SIG-M5 treated with dmso at 0.1 percent for 504 hours (cell line): ENCODE data around the gene AIRE.

Experiments used
- DNase-seq: peaks from one replicate; lab custom pipeline; 2025; ENCODE audit not compliant: unreplicated experiment; lab: John Stamatoyannopoulos, UW

Gene AIRE

DNA sequence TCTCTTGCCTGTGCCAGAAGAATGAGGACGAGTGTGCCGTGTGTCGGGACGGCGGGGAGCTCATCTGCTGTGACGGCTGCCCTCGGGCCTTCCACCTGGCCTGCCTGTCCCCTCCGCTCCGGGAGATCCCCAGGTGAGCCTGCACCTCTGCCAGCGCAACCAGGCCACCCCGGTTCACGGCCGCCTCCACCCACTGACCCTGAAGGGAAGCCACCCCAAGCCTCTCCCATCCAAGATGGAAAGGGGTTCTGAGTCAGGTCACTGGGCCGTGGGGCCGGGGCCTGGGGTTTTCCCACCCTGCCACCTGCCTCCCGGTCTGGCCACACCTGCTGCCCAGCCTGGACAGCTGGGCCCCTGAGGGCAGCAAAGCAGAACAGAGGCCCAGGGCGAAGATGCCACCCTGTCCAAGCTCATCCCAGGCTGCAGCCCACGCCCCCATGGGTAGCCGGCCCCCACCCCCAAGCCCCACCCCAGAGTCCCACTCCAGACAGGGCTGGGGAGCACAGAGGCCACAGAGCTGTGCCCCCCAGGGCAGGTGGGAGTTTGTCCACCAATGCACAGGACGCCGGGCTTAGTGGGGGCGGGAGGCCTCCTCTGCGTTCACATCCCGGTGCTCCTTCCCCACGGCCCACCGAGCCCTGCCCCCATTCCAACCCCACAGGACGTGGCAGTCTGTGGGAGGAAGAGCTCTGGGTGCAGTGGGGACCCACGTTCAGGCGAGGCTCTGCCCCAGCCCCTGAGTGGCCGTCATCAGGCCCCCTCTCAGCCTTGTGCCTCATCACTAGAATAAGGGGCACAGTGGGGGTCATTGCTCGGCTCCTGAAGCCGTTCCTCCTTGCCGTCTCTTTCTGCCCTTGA lies 5.6 kb downstream of the AIRE start:
- no peak for DNase-seq

DNA sequence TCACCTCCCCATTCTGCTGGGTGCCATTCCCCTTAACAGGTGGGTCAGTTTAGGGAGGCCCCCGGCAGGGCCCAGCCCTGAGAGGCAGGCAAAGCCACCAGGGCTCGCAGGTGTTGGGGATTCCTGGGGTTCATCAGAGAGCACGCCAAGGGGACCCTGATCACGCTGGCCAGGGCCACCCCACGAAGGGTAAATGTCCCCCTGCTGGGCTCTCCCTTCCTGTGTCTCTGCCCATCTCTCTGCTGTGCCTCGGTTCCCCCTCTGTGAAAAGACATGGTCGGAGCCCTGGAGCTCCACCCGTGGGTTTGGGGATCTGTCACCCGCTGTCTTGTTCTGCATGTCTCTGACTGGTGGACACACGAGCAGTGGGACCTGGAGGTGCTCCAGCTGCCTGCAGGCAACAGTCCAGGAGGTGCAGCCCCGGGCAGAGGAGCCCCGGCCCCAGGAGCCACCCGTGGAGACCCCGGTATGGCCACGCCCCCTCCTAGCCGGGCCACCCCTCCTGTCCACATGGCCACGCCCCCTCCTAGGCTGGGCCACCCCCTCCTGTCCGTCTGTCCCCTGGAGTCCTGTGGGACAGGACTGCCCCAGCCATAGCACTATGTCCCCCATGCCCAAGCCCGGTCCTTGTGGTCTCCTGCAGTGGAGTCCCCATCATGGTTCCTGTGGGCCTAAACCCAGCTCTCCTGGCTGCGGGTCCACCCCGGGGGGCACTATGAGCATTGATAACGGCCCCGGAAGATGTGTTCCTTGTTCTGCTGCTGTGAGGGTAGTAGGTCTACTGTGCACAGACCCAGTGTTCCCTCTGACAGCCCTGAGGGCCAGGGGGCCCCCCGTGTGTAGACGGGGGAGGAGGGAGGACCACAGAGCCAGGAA lies 6.5 kb downstream of the AIRE start:
- DNase-seq: no peak

DNA sequence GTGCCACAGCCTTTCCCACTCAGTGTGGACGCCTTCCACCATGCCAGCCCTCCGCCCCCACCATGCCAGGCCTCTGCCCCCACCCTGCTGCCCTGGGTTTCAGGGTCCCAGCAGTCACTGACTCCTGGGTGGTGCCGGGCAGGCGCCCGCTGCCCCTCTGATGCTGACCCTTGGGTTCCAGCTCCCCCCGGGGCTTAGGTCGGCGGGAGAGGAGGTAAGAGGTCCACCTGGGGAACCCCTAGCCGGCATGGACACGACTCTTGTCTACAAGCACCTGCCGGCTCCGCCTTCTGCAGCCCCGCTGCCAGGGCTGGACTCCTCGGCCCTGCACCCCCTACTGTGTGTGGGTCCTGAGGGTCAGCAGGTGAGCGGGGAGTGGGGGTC lies 7.1 kb downstream of the AIRE start:
- DNase-seq: no peak

DNA sequence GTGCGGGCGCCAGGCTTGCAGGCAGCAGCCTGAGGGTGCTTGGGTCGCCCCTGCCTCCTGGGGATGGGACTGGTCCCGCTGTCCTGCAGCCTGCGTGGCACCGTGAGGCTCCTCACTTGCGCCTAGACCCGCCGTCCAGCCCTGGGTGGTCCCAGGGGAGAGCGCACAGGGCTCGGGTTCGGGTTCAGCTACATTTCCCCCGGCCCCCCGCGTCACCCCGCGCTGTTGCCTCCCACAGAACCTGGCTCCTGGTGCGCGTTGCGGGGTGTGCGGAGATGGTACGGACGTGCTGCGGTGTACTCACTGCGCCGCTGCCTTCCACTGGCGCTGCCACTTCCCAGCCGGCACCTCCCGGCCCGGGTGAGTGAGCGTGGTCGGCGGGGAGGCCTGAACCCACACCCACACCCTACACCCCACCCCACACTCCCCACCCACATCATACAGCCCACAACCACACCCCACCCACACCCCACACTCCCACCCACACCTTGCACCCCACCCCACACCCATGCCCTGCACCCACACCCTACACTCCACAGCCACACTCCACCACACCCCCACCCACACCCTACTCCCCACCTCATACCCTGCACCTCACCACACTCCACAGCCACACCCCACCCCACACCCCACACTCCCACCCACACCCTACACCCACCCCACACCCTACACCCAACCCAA lies 8.0 kb downstream of the AIRE start:
- no peak for DNase-seq

DNA sequence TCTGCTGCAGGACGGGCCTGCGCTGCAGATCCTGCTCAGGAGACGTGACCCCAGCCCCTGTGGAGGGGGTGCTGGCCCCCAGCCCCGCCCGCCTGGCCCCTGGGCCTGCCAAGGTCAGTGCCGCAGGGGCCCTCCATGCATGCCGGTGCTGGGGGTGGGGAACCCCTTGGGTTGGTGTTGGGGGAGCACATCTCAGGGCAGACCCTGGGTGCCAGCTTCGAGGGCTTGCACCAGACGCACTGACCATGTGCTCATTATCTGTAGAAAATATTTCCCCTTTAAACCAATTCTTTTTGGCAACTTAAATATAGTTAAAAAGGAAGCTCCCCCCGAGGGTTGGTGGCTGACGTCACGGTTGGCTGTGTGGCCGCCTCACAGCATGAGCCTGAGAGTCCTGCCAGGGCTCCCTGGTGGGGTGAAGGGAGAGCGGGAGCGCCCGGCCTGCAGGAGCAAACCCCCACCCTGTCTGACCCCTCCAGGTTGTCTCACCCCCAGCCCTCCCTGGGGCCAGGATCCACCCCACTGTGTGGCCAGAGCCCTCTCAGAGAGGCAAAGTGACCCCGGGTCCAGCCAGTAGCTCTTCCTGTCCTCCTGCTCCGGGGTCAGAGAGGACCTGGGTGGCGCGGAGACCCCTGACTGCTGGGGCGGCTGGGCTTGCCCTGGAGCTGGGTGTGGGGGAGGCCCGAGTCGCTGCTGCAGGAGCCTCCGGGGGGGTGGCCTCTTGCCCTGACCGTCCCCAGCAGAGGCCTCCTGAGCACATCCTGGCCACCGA lies 8.9 kb downstream of the AIRE start:
- peak; percentile 32 for DNase-seq

DNA sequence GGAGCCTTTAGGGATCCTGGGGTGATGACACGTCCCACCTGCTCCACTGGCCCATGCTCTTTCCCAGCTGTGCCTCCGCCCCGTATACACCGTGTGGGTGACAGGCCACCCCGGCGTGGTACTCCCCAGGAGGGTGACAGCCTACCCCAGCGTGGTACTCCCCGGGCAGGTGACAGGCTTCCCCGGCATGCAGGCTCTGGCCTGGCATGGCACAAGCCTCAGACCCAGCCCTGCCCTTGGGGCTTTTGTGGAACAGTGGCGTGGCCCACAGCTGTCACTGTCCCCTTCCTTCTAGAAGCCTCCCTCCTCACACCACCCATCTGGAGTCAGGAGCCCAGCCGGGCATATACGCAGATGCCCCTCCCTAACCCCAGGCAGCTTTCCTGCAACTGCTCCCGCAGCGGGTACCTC lies 9.5 kb downstream of the AIRE start:
- DNase-seq: no peak

DNA sequence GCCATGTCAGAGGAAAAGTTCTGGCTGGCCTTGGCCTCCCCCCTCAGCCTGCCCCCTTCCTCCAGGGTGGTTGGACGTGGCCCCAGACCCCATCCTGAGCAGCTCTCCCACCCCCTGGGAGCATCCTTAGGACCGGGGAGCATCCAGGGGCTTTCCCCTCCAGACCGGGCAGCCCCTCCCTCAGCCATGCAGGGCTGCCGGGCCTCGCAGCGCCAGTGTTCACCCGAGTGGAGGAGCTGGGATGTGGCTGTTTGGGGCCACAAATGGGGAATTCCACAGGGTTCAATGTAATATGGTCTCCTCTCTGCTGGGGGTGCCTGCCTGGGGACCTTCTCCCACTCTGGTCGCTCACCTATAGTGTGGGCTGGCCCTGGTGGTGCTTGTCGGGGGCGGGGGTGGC lies 10.0 kb downstream of the AIRE start:
- DNase-seq: no peak

DNA sequence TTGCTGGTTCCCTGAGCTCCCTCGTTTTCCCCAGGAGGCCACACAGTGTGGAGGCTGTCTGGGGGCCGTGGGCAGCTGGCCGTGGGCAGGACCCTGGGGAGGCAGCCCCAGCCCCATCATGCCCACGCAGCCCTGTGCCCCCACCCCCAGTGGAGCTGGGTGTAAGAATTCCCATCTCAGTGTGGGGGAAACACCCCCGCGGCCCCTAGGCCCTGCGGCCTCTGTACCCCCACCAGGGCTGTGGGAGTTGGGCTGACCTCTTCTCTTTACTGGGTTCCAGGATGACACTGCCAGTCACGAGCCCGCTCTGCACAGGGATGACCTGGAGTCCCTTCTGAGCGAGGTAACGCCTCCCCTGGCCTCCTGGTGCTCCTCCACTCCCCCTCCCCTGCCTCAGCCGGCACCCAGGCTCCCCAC lies 10.4 kb downstream of the AIRE start:
- no peak for DNase-seq

DNA sequence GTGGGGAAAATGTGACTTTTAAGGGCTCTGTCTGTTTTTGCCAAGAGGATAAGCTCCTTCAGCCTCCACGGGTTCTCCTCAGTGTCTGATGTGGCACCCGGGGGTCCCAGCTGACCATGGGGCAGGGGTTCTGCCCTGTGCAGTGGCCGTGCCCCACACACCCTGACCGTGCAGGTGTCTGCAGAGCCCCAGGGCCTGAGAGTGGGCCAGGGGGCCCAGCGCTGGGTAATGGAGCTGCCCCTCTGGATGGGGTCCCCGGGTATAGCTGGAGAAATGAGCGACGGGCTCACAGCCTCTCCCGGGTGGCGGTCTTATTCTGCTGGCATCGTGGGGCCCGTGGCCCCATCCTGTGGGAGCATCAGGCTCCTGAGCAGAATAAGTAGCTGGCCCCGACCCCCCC lies 11.2 kb downstream of the AIRE start:
- no peak for DNase-seq

DNA sequence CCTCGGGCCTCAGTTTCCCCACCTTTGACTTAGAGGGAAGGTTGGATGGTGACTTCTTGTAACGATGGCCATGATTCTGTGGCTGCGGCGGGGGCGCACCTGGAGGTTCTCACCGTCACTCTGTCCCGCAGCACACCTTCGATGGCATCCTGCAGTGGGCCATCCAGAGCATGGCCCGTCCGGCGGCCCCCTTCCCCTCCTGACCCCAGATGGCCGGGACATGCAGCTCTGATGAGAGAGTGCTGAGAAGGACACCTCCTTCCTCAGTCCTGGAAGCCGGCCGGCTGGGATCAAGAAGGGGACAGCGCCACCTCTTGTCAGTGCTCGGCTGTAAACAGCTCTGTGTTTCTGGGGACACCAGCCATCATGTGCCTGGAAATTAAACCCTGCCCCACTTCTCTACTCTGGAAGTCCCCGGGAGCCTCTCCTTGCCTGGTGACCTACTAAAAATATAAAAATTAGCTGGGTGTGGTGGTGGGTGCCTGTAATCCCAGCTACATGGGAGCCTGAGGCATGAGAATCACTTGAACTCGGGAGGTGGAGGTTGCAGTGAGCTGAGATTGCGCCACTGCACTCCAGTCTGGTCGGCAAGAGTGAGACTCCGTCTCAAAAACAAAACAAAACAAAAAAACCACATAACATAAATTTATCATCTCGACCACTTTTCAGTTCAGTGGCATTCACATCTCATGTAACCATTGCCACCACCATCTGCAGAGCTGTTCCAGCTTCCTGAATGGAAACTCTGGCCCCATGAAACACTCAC lies 12.0 kb downstream of the AIRE start:
- DNase-seq: peak; percentile 86

DNA sequence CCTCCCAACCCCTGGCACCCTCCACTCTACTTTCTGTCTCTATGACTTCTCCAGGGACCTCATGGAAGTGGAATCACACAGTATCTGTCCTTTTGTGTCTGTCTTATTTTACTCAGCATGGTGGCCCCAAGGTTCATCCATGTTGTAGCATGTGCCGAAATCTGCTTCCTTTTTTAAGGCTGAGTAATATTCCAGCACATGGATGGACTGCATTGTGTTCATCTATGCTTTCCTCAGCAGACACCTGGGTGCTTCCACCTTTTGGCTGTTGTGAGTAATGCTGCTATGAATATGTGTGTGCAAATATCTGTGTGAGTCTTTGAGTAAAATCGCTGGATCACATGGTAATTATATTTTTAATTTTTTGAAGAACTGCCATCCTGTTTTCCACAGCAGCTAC lies 12.6 kb downstream of the AIRE start:
- DNase-seq: no peak

DNA sequence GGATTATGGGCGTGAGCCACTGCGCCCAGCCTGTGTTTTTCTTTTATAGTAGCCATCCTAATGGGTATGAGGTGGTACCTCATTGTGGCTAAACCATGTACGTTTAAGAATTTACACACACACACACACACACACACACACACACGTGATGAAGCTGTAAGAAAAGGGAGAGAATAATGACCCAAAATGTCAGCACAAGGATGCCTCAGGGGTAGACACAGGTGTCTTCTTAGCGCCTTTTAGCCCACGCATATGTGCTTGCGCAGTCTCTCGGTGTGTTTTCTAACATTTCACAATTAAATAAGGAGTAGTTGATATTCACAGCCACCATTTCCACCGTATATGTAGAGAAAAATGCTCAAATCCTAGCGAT lies 13.4 kb downstream of the AIRE start:
- peak; percentile 75 for DNase-seq

DNA sequence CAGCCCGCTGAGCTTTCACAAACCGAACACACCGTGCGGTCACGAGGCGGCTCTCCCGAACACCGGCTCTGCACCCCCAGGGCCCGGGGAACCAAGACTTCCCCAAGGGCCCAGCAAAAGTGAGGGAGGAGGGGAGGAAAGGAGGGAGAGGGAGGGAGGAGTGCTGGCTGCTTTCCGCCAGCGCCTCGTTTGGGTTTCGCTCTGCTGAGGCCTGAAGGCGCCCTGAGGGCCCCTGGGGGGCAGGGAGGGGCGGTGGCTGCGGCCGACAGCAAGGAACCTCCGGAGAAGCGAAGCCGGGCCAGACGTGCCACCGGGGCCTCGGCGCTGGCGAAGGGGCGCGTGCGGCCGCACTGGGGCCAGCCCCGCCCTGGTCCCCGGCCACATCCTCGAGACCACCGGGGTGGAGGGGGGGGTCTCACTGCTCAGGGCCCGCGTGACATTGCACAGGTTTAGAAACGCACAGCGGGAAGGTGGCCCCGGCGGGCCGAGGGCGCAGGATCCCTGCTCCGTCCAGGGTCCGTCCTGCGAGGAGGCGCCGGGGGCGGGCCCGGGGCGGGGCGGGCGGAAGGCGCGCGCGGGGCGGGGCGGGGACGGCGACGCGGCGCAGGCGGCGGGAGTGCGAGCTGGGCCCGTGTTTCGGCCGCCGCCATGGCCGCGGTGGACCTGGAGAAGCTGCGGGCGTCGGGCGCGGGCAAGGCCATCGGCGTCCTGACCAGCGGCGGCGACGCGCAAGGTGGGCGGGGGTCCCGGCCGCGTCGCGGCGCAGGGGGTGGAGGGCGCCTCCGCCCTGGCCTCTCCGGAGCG lies 14.0 kb downstream of the AIRE start, which contains the start of gene PFKL:
PFKL (plus strand) TSS at position 596 of the 804 bp plus-strand sequence; CDS start at position 649, 53 bp downstream.
- DNase-seq: peak; percentile 88

DNA sequence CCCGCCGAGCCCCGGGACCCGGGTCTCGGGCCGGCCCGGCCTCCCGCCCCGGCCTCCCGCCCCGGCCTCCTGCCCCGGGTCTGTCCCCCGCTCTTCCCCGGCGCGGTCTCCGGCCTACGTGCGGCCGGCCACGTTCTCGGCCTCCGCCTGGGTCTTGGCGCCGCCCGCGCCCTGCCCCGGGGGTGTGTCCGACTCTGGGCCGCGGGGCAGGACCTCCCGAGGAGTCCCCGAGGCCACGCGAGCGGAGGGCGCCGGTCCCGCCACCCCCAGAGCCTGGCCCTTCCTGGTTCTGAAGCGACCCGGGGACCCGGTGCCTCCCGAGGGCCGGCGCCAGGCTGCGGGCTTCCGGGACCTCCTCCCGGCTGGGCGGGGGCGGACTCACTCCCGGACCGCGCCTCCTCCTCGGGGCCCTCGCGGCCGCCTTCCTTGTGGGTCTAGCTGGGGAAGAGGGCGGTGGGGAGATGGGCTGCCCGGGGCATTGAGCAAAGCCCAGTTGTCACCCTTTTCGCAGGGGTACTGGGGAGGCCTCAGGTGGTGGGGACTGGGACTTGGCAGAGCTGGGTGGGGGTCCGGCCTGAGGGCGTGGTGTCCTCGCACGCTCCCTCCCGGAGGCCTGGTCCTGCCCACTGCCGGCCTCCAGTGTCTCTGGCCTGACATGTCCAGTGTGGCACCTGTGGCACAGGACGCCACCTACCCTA lies 14.7 kb downstream of the AIRE start:
- DNase-seq: peak; percentile 47

DNA sequence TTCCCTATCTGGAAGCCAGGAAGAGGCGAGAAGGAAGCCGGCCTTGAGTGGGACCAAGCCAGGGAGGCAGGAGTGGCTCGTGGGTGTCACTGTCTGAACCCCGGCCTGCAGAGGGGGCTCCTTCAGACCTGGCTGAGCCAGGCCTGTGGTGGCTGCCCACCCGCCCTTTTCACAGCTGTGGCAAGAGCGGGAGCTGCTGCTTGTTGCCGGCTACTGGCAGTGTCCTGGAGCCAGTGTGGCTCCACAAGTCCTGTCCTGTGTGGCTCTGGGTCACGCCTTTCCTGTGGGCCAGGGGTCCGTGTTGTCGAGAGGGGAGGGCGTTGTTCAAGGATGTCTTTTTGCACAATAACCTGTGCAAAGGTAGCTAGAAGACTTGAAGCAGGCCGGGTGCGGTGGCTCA lies 15.5 kb downstream of the AIRE start:
- DNase-seq: no peak

DNA sequence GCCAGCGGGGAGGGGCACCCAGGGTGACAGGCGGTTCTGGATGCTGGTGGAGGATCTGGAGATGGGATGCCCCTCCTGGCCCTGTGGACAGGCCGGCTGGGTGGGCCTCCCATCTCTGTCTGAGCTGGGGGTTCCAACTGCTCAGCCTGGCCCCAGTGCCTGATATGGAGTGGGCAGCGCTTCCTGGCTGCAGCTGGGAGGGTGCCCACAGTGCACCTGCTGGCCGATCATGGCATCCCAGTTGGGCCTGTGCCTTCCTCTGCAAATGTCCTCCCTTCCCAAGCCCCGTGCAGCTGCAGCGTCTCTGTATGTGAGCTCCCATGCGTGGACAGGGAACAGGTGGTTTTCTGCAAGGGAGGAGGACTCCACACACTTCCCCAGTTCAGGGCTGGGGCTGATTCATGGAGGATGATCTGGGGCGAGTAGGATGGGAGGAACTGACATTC lies 16.3 kb downstream of the AIRE start:
- peak; percentile 37 for DNase-seq

DNA sequence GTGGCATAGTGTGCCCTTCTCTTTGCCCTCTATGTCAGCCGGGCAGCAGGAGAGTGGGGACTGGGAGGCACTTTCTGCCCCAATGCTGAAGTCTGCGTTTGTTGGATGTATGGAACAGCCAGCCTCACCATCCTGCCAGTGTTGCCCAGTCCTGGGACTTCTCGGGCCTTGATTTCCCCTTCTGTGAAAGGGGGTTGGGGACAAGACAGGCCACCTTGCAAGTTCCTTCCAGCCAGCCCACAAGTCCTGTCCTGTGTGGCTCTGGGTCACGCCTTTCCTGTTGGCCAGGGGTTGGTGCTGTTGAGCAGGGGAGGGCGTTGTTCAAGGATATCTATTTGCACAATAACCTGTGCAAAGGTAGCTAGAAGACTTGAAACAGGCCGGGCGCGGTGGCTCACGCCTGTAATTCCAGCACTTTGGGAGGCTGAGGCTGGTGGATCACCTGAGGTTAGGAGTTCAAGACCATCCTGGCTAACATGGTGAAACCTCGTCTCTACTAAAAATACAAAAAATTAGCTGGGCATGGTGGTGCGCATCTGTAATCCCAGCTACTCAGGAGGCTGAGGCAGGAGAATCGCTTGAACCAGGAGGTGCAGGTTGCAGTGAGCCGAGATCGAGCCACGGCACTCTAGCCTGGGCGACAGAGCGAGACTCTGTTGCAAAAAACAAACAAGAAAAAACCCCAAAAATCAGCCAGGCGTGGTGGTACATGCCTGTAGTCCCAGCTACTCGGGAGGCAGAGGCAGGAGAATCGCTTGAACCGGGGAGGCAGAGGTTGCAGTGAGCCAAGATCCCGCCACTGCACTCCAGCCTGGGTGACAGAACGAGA lies 17.1 kb downstream of the AIRE start:
- peak; percentile 59 for DNase-seq
